HG02943 (cell line): Measurements from ENCODE around the gene C7orf57.

Source experiments
- ATAC-seq: cut with Tn5 transposase; IDR thresholded peaks from one replicate; pipeline ENCODE4 v1.9.1; 2021; ENCODE audit warnings: mild to moderate bottlenecking, low read depth, moderate library complexity; ENCODE audit not compliant: unreplicated experiment

The C7orf57 gene

DNA sequence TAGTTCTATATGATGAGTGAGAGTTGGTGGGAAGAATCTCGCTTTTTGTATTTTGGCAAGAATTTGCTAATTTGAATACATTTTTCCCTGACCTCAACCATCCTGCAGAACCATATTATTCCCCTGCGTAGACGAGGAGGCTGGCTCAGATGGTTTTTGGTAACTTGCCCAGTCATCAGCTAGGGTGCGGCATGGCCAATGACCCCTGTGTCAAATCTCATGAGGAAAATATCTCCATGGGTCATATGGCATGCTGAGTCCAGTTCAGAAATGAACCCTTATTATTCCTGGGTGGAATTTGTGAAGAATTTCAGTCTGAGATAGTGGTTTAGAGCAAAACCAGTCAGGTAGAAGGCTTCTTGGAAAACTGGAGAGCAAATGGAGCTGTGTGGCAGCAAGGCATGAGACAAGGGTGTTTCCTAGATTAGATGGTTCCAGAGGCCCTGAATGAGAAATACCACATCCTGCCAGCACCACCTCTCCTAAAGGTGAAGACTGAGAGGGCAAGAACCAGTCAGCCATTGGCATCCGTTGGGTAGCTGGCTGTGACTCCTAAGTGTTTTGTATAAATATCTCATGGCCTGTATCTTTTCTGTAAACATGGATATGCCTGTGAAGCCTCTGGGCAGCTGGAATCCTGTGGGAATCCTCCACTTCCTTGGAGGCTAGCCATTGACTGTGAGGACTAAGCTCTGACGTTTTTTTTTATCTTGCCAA, 47.9 kb downstream of the C7orf57 start:
- no peak for ATAC-seq

DNA sequence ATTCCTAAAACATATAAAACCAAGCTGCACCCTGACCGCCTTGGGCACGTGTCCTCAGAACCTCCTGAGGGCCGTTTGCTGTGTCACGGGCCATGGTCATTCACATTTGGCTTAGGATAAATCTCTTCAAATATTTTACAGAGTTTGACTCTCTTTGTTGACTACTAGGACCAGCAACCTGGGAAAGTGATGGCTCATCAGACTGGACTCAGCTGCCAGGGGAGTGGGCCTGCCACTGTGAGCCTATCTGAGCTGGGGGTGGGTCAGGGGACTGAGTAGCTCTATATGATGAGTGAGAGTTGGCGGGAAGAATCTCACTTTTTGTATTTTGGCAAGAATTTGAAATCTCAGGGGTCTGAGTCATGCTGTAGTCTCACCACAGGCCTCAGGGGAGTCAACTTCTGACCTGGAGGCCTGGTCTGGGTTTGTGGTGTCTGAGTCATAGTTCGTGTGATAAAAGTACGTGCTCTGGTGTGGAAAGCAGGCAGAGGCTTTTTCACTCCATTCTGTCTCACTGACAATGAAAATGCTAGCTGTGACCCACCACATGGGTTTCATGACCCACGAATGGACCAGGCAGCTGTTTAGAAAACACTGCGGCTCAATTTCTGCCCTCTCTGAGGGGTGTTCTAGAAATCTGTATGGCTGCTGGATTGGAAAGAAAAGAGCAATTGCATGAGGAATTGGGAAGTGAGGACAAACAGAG, 49.5 kb downstream of the C7orf57 start:
- ATAC-seq, result peak; percentile 49

- ATAC-seq, result no peak
These were observed 50.1 kb downstream of the C7orf57 start for GRCh38 chr7:48085433-48085791.

DNA sequence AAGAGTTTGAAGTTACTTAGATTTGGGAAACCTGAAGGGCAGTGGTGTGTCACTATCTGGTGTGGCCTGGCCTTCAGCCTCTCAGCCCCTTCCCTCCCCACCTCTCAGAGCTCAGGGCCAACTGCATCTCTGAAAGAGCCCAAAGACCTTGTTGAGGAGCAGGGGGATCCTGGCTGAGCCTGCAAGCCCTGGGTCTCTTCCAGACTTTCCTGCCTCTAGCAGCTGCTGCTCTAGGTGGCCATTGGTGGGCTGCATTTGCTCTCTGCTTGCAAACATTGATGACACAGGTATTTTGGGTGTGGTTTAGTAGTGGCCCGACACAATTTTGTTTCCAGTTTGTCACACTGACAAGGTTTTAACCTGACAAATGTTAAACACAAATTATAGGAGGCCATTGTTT, 50.6 kb downstream of the C7orf57 start:
- no peak for ATAC-seq

- peak; percentile 14 for ATAC-seq
These were observed 52.0 kb downstream of the C7orf57 start for GRCh38 chr7:48087349-48087748.

- ATAC-seq, result peak; percentile 69
These were observed 53.3 kb downstream of the C7orf57 start for GRCh38 chr7:48088559-48089045.

DNA sequence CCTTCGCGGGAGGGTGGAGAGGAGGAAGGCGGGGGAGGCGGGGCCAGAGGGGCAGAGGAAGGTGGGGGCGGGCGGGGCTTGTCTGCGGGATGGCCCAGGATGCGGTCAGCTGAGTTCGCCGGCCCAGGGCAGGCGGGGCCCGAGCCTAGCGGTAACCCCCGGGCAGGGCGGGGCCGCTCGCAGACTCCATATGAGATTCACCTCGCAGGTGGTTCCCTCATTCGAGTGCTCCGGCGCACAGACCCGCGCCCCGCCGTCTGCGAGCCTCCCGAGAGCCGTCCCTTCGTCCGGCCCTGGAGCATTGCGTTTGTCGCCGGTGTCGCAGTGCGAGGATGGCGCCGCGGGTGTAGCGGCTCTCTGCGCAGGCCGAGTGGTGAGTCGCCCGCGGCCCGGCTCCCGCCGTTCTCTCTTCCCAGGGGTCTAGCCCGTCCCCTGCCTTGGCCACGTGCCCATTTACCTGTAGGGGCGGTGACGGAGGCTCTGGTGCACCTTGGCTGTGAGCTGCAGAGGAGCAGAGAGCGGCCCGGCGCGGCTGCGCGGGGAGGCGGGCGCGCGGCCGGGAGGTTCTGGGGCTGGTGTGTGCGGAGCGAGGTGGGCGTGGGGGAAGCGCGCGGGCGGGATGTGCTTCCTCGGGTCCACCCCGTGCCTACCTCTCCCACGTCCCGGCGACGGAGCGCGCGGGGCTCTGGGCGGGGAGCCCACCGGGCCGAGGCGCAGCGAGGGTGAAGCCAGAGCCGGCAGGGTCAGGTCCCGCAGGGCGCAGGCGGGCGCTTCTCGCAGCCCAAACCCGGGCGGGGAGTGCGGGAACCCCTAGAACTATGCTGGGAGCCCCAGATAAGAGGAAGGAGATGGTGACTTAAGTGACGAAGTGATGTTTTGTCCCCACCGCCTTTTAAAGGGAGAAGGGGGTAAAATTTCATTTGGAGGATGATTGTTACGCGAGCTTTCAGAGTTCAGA, 54.0 kb downstream of the C7orf57 start, which contains the start of gene UPP1:
TSS of gene UPP1 (plus strand) at position 220 of the 958 bp plus-strand sequence. CDS start 5,519 bp downstream, outside the sequence.
- ATAC-seq, result peak; percentile 55

DNA sequence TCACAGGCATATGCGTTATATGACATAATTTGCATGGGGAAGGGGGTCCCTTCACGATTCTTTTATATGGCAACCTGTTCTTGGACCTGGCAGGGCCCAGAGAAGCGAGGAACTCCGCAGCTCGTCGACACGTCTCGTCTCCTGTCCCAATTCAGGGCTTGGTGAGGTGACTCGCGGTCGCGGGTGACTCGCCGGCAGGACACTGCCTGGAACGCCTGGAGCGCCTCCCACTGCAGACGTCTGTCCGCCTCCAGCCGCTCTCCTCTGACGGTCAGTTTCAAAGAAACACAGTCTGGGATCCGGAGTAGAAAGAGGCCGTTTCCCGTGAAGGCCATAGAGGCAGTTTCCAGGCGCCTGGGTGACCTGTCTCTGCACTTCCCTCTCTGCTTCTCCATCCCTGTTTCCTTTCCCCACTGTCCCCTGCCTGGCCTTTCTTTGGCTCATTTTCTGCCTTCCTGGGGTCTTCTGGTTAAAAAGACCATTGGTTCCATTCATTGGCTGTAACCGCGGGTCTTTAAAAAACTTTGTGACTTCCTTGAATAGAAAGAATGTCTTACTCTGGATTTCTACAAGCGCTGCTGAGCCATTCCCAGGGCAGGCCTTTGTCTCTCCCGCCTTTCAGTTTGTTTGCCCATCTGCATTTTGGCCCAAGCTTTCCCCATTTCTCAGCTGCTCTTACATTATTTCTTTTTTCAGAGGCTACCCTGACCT, 54.9 kb downstream of the C7orf57 start:
- ATAC-seq, result no peak

DNA sequence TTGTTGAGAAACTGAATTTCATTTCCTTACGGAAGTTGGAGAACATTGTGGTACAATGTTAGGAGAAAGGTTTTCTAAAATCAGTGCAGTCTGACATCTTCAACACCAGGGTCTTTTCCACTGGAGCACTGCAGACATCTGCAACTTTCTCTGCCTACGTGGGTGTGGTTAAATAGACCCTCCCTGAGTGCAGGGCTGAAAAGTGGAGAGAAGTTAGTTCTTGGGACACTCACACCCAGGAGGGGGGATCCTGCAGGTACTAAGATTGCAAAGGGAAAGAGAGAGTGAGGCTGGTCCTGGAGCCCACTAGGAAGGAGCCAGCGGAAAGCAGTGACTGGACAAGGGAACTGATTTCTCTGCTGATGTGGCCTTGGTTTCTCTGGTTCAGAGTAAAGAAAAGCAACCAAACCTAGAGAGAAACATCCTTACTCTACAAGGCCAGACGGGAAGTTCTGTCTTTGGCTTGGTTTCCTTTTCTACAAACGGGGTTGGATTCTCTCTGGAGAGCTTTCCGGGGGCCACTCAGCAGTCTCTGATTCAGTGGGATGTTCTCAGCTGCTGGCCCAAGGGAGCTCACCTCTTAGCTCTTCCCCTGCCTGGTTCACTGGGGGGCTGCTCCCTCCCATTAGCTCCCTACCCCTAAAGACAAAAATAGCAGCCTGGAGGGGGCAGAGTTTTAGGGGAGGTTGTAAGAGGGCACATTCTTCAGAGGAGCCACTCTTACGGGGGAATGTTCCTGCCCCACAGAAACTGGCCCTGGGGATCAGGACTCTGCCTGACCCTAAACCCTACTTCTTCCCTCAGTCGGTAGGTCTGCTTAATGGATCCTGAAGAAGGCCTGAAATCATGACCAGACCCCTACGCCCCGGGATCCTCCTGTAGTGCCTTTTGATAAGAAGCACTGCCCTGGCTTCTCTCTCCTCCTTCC, 56.4 kb downstream of the C7orf57 start:
- ATAC-seq, result no peak

DNA sequence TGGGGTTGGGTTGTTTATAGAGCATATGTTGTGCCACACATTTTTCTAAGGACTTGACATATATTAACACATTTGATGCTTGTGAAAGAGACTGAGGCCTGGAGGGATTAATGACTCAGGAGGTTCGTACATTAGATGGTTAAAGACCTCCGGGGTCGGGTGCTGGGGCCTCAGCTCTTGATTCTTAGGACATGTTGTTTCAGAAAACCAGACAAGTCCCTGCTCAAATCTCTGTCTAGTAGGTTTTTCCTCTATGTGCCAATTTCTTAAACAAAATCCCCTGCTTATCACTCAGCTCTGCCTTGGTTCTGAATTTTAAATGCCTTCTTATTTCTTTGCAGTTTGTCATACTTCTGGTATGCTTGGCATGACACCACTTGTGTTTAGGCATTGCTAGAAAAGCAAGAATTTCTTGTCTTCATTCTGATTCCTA, 59.5 kb downstream of the C7orf57 start:
- ATAC-seq, result no peak

GRCh38 chr7:48096273-48096672, 60.9 kb downstream of the C7orf57 start:
- no peak for ATAC-seq

- no peak for ATAC-seq
These were observed 62.3 kb downstream of the C7orf57 start for GRCh38 chr7:48097521-48098231.

DNA sequence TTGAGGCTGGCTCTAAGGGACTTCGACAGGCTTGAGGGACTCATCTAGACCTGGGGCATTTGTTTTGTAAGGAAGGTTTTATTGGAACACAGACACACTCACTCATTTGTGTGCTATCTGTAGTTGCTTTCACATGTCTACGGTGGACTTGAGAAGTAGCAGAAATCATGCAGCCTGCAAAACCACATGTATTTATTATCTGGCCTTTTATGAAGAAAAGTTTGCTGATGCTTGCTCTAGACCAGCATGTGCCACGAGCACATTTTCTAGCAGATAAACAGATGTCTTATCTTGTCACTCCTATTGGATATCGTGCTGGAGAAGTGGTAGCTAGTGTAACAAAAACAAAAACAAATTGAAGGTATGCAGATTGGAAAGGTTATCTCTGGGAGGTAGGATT, 63.5 kb downstream of the C7orf57 start:
- no peak for ATAC-seq

- ATAC-seq, result no peak
These were observed 64.4 kb downstream of the C7orf57 start for GRCh38 chr7:48099781-48100180.

DNA sequence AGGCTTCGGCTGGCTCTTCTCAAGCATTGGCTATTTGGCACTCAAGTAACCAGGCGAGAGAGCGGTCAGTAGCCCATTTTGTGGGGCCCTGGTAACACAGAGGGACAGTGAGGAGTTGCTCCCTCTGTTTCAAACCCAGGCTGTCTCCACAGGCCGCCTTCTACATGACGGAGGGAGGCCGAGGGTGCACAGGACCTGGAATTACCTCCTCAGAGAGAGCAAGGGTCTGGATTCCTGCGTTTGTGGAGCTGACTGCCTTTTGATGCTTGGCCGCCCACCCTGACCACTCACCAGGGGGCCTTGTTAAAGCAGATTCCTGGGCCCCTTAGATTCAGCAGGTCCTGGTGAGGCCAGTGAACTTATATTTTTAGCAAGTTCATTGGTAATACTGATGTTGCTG, 66.0 kb downstream of the C7orf57 start:
- ATAC-seq, result no peak

- ATAC-seq, result no peak
These were observed 66.6 kb downstream of the C7orf57 start for GRCh38 chr7:48101968-48102367.

- ATAC-seq, result no peak
These were observed 67.2 kb downstream of the C7orf57 start for GRCh38 chr7:48102530-48102929.

- no peak for ATAC-seq
These were observed 69.7 kb downstream of the C7orf57 start for GRCh38 chr7:48105045-48105444.
